ENCODE measurements around the gene KANSL1. TPM values are rescaled to one million over a fixed set of nuclear protein-coding genes. Genes with fewer than 3 reads are reported as not detected.

The KANSL1 gene
- total RNA-seq, 1 donor from 2014 or later, result 99.8 TPM

- Histone ChIP-seq H4K20me1 (ENCODE audit: insufficient read depth, low read length) (peaks cover 68% of the 10 kb centered on the region), H3K27me3 (ENCODE audit: insufficient read depth, low read length) (no peaks in the 10 kb centered on the region), H3K79me2 (ENCODE audit: insufficient read depth, low read length) (peaks cover 76% of the 10 kb centered on the region), H3K4me1 (ENCODE audit: insufficient read depth, low read length) (no peaks in the 10 kb centered on the region), H3K4me3 (ENCODE audit: insufficient read depth, low read depth, low read length) (no peak overlapping the region), H3K36me3 (ENCODE audit: insufficient read depth, low read length) (no peaks in the 10 kb centered on the region), H3K9me3 (ENCODE audit: insufficient read depth, low read depth, low read length) (no peaks in the 10 kb centered on the region), H3K9ac (ENCODE audit: low read length) (no peak overlapping the region), H3K4me2 (ENCODE audit: low read length) (no peak overlapping the region), H3K27ac (ENCODE audit: low read depth, low read length) (no peak overlapping the region), H2AFZ (ENCODE audit: low read depth, low read length) (no peak overlapping the region)
- FAIRE-seq (no peak), DNase-seq (ENCODE audit: low read depth) (no peak)
- TF ChIP-seq CTCF (IDR thresholded peaks at IDR 0.05; ENCODE audit: insufficient read depth, low read depth, low read length) (no peak), EZH2 (IDR thresholded peaks at IDR 0.05; ENCODE audit: insufficient read depth, low read length) (no peak)
- Mint-ChIP-seq H3K9me3 (ENCODE audit: unreplicated experiment) (no peaks in the 10 kb centered on the region), H3K27me3 (ENCODE audit: low read depth, unreplicated experiment) (no peaks in the 10 kb centered on the region), H3K36me3 (ENCODE audit: low read depth, unreplicated experiment) (peaks cover 10% of the 10 kb centered on the region), H3K4me1 (ENCODE audit: low read depth, unreplicated experiment) (peaks cover 23% of the 10 kb centered on the region), H3K27ac (ENCODE audit: unreplicated experiment) (no peak overlapping the region), H3K4me3 (ENCODE audit: unreplicated experiment) (no peak overlapping the region)
Measured at GRCh38 chr17:46081018-46081320, 112.3 kb downstream of the KANSL1 start.

GRCh38 chr17:46080118-46081017 lies 112.9 kb downstream of the KANSL1 start:
- Mint-ChIP-seq H3K27me3 (ENCODE audit: low read depth, unreplicated experiment) (no peaks in the 10 kb centered on the region), H3K4me3 (ENCODE audit: unreplicated experiment) (no peak overlapping the region), H3K9me3 (ENCODE audit: unreplicated experiment) (no peaks in the 10 kb centered on the region), H3K36me3 (ENCODE audit: low read depth, unreplicated experiment) (peaks cover 15% of the 10 kb centered on the region), H3K27ac (ENCODE audit: unreplicated experiment) (no peak overlapping the region), H3K4me1 (ENCODE audit: low read depth, unreplicated experiment) (peaks cover 23% of the 10 kb centered on the region)
- Histone ChIP-seq H3K27me3 (ENCODE audit: insufficient read depth, low read length) (no peaks in the 10 kb centered on the region), H3K79me2 (ENCODE audit: insufficient read depth, low read length) (peaks cover 75% of the 10 kb centered on the region), H3K36me3 (ENCODE audit: insufficient read depth, low read length) (no peaks in the 10 kb centered on the region), H3K27ac (ENCODE audit: low read depth, low read length) (no peak overlapping the region), H3K9ac (ENCODE audit: low read length) (no peak overlapping the region), H3K4me3 (ENCODE audit: insufficient read depth, low read depth, low read length) (no peak overlapping the region), H3K4me2 (ENCODE audit: low read length) (no peak overlapping the region), H2AFZ (ENCODE audit: low read depth, low read length) (no peak overlapping the region), H3K4me1 (ENCODE audit: insufficient read depth, low read length) (no peaks in the 10 kb centered on the region), H3K9me3 (ENCODE audit: insufficient read depth, low read depth, low read length) (no peaks in the 10 kb centered on the region), H4K20me1 (ENCODE audit: insufficient read depth, low read length) (peaks cover 68% of the 10 kb centered on the region)
- no peak for DNase-seq (ENCODE audit: low read depth)
- TF ChIP-seq CTCF (IDR thresholded peaks at IDR 0.05; ENCODE audit: insufficient read depth, low read depth, low read length) (no peak), EZH2 (IDR thresholded peaks at IDR 0.05; ENCODE audit: insufficient read depth, low read length) (no peak)
- no peak for FAIRE-seq

GRCh38 chr17:46078675-46079074 lies 114.6 kb downstream of the KANSL1 start:
- FAIRE-seq (no peak), DNase-seq (ENCODE audit: low read depth) (no peak)
- Mint-ChIP-seq H3K4me1 (ENCODE audit: low read depth, unreplicated experiment) (peaks cover 28% of the 10 kb centered on the region), H3K36me3 (ENCODE audit: low read depth, unreplicated experiment) (peaks cover 15% of the 10 kb centered on the region), H3K9me3 (ENCODE audit: unreplicated experiment) (peaks cover 2% of the 10 kb centered on the region), H3K27ac (ENCODE audit: unreplicated experiment) (no peak overlapping the region), H3K4me3 (ENCODE audit: unreplicated experiment) (no peak overlapping the region), H3K27me3 (ENCODE audit: low read depth, unreplicated experiment) (no peaks in the 10 kb centered on the region)
- no peak overlapping the region for H3K4me2 ChIP-seq (ENCODE audit: low read length)
- H3K9ac ChIP-seq (ENCODE audit: low read length), result no peak overlapping the region
- H3K27me3 ChIP-seq (ENCODE audit: insufficient read depth, low read length), result no peaks in the 10 kb centered on the region
- H3K79me2 ChIP-seq (ENCODE audit: insufficient read depth, low read length), result peaks cover 74% of the 10 kb centered on the region
- H3K36me3 ChIP-seq (ENCODE audit: insufficient read depth, low read length), result peaks cover 2% of the 10 kb centered on the region
- peaks cover 62% of the 10 kb centered on the region for H4K20me1 ChIP-seq (ENCODE audit: insufficient read depth, low read length)
- no peak overlapping the region for H2AFZ ChIP-seq (ENCODE audit: low read depth, low read length)
- H3K4me3 ChIP-seq (ENCODE audit: insufficient read depth, low read depth, low read length), result no peak overlapping the region
- H3K27ac ChIP-seq (ENCODE audit: low read depth, low read length), result no peak overlapping the region
- peaks cover under 1% of the 10 kb centered on the region for H3K4me1 ChIP-seq (ENCODE audit: insufficient read depth, low read length)
- TF ChIP-seq EZH2 (IDR thresholded peaks at IDR 0.05; ENCODE audit: insufficient read depth, low read length) (no peak), CTCF (IDR thresholded peaks at IDR 0.05; ENCODE audit: insufficient read depth, low read depth, low read length) (no peak)
- no peaks in the 10 kb centered on the region for H3K9me3 ChIP-seq (ENCODE audit: insufficient read depth, low read depth, low read length)
